K562 (cell line): ENCODE results near the gene FOXP3. TPM values are rescaled to one million over a fixed set of nuclear protein-coding genes. Genes with fewer than 3 reads are reported as not detected.

ENCODE experiments used
- ATAC-seq: fragments of 200-7000 bp; cut with Tn5 transposase; 3 replicates; pipeline ENCODE4 v1.9.1; 2020; ENCODE audit warnings: moderate library complexity
- BruUV-seq: library from RNA; stranded (reverse); fragments of 400-500 nt; replicated peaks from 2 replicates; lab custom pipeline; 2021; lab: Mats Ljungman, UMichigan
- CTCF ChIA-PET: fragments of 300-600 bp; formaldehyde crosslinking; extraction: SDS; loops from one replicate; lab custom pipeline; 2021; ENCODE audit warnings: low intra/inter-chr PET ratio; lab: Yijun Ruan, JAX
- POLR2A ChIA-PET: fragments of 300-600, 350-650 bp; sonication (Branson Sonifier 250); formaldehyde crosslinking; extraction: SDS; loops from one replicate; lab custom pipeline; 2021; ENCODE audit warnings: antibody characterized with exemption, inconsistent platforms; lab: Yijun Ruan, JAX
- DNase-seq, 4 experiments: peaks; one replicate each; pipeline versions ENCODE4 v3.0.0 to v3.0.0-alpha.2; 2011 to 2018; ENCODE audit warnings: low spot score in 3 of 4, mixed read lengths in 3 of 4; ENCODE audit errors: extremely low read depth in 1 of 4
- FAIRE-seq: peaks from 2 replicates; lab custom pipeline; 2011; peaks lifted over from hg19 to GRCh38; lab: Jason Lieb, UNC
- H2AFZ ChIP-seq: 2 replicates; pipeline ENCODE4 v1.6.0; 2011; ENCODE audit warnings: low read depth, low read length, control low read depth, inconsistent platforms
- H3K27ac ChIP-seq: fragments of 200-600 bp; 3 replicates; pipeline ENCODE4 v1.8.0; 2011; ENCODE audit warnings: low read depth, mild to moderate bottlenecking, control low read depth, inconsistent platforms, low read length, moderate library complexity, mixed read lengths; ENCODE audit errors: extremely low read depth
- H3K27me3 ChIP-seq, 2 experiments: fragments of 300-600 bp in 1 of 2; 2 replicates in 1 of 2; 3 replicates in 1 of 2; pipeline versions ENCODE4 v1.6.0 to v1.8.0; 2011; ENCODE audit warnings: inconsistent platforms in 2 of 2, low read length in 2 of 2, mild to moderate bottlenecking in 1 of 2, mixed read lengths in 1 of 2, moderate library complexity in 1 of 2; ENCODE audit not compliant: control insufficient read depth in 2 of 2, insufficient read depth in 2 of 2
- H3K36me3 ChIP-seq: fragments of 300-600 bp; 3 replicates; pipeline ENCODE4 v1.8.0; 2011; ENCODE audit warnings: mild to moderate bottlenecking, low read length, inconsistent platforms; ENCODE audit not compliant: control insufficient read depth, insufficient read depth
- H3K4me1 ChIP-seq, 2 experiments: fragments of 200-600 bp in 1 of 2; replicated peaks in 1 of 2; 2 replicates in 1 of 2; 3 replicates in 1 of 2; pipeline versions ENCODE4 v1.5.1 to v1.8.0; 2011; ENCODE audit warnings: inconsistent platforms in 2 of 2, low read length in 2 of 2, mild to moderate bottlenecking in 1 of 2, mixed read lengths in 1 of 2, moderate library complexity in 1 of 2; ENCODE audit not compliant: control insufficient read depth in 2 of 2, insufficient read depth in 2 of 2
- H3K4me2 ChIP-seq: 2 replicates; pipeline ENCODE4 v1.6.1; 2011; ENCODE audit warnings: low read length, control low read depth, inconsistent platforms, mixed read lengths; ENCODE audit not compliant: insufficient read depth
- H3K4me3 ChIP-seq: fragments of 200-600 bp; sonication (generic), shearing (Covaris generic); 2 replicates; pipeline ENCODE4 v1.5.1; 2016; ENCODE audit warnings: control low read depth, inconsistent platforms
- H3K79me2 ChIP-seq: fragments of 200-600 bp; 3 replicates; pipeline ENCODE4 v1.8.0; 2011; ENCODE audit warnings: low read length, inconsistent platforms; ENCODE audit not compliant: control insufficient read depth, insufficient read depth
- H3K9ac ChIP-seq, 2 experiments: 2 replicates each; pipeline versions ENCODE4 v1.6.0 to v1.6.1; 2011; ENCODE audit warnings: low read depth in 2 of 2, low read length in 2 of 2, control low read depth in 1 of 2, inconsistent platforms in 1 of 2, mild to moderate bottlenecking in 1 of 2, mixed read lengths in 1 of 2; ENCODE audit not compliant: insufficient read depth in 1 of 2
- H3K9me1 ChIP-seq: one replicate; pipeline ENCODE4 v1.6.0; 2011; ENCODE audit warnings: inconsistent platforms, mild to moderate bottlenecking, low read length, moderate library complexity; ENCODE audit not compliant: control insufficient read depth, insufficient read depth
- H3K9me3 ChIP-seq: replicated peaks from 2 replicates; pipeline ENCODE4 v1.5.1; 2011; ENCODE audit warnings: low read depth, low read length, inconsistent platforms; ENCODE audit not compliant: control insufficient read depth, insufficient read depth
- H4K20me1 ChIP-seq: replicated peaks from 2 replicates; pipeline ENCODE4 v1.6.1; 2011; ENCODE audit warnings: low read length, inconsistent platforms, mixed read lengths; ENCODE audit not compliant: control insufficient read depth, insufficient read depth
- E4F1 ChIP-seq: fragments of 250-450 bp; sonication (Bioruptor Pico); IDR thresholded peaks from 2 replicates; pipeline ENCODE4 v1.5.0; 2021; ENCODE audit warnings: mild to moderate bottlenecking, borderline replicate concordance
- ETS1 ChIP-seq: conservative IDR thresholded peaks from 2 replicates; pipeline ENCODE4 v1.6.1; 2011; ENCODE audit warnings: low read depth, mild to moderate bottlenecking, low read length; ENCODE audit not compliant: control insufficient read depth
- JUNB ChIP-seq: fragments of 450-650 bp; formaldehyde crosslinking; conservative IDR thresholded peaks from 2 replicates; pipeline ENCODE4 v1.4.0; 2020; ENCODE audit warnings: mild to moderate bottlenecking
- KDM1A ChIP-seq, 2 experiments: fragments of 450-650 bp; IDR thresholded peaks; 2 replicates each; pipeline ENCODE4 v1.6.1; 2016; ENCODE audit warnings: mild to moderate bottlenecking in 2 of 2
- ZNF318 ChIP-seq, 2 experiments: fragments of 450-650 bp; IDR thresholded peaks; 2 replicates each; pipeline ENCODE4 v1.6.1; 2016; ENCODE audit warnings: mild to moderate bottlenecking in 2 of 2, borderline replicate concordance in 1 of 2, low read depth in 1 of 2, moderate library complexity in 1 of 2
- WGBS: fragments of 100-300 bp; shearing (Covaris generic); methylation state at CpG from one replicate; pipeline ENCODE4 v1.1.6; 2016; ENCODE audit warnings: low coverage, mixed read lengths; ENCODE audit not compliant: insufficient coverage; ENCODE audit errors: missing lambda C conversion rate; 5-methylcytosine and 5-hydroxymethylcytosine counted together
- in situ Hi-C: fragments of 300-500 bp; cut with MboI; formaldehyde crosslinking; loops from 4 replicates; pipeline ENCODE4 v1.15.0; 2018; ENCODE audit warnings: inconsistent platforms, mixed read lengths
- intact Hi-C: fragments of 100-400 bp; cut with micrococcal nuclease; formaldehyde crosslinking; loops from 2 replicates; pipeline ENCODE4 v1.14.2; 2022
- polyA plus RNA-seq, 8 experiments: library from polyadenylated mRNA; depleted of rRNA in 4 of 8; stranded (reverse) in 5 of 8; unstranded in 3 of 8; fragments of >200 nt; fragmentation: Nextera tagmentation in 2 of 8; fragmentation: Illumina TruSeq in 1 of 8; extraction: Ambion mirVana in 2 of 8; extraction: Trizol in 1 of 8; gene quantifications; 2 replicates each; pipeline versions ENCODE4 v1.2.1 to v1.2.3, GENCODE V29; 2011 to 2014; ENCODE audit warnings: inconsistent platforms in 1 of 8, missing spikeins in 1 of 8
- total RNA-seq, 7 experiments: library from RNA; depleted of rRNA in 6 of 7; stranded (reverse); fragments of >200 nt in 6 of 7; fragmentation: Illumina TruSeq in 2 of 7; extraction: Trizol in 2 of 7; gene quantifications; 2 replicates each; pipeline versions ENCODE4 v1.2.1 to v1.2.3, GENCODE V29; 2011 to 2021; ENCODE audit warnings: low replicate concordance in 1 of 7

FOXP3 gene
- total and polyA plus RNA-seq, 9 of the 15 experiments (the other 6 are each of a cell fraction or from before 2014, with no cell fraction given), result 0.04 to 0.24 (median 0.07) TPM; not detected in 4

DNA sequence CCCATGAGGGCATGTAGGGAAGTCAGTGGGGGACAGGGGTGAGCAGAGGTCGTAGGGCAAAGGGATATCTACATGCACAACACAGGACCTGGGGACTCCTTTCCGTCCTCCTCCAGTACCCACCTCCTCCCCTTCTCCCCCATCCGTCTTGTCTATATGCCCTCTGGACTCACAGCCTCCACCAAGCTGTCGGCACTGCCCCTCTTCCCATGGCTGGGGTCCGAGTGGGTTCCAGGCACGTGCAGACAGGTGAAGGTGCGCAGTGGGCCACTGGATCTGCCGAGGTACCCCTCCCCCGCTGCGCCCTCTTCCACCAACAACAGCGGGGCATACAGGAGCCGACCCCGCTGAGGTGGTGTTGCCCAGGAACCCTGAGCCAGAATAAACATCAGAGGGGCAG, 59.1 kb downstream of the FOXP3 start (continued):
- TF ChIP-seq ETS1, result no peak
- TF ChIP-seq, all 486 proteins: peak for 0

GRCh38 chrX:49204709-49205108, 59.8 kb downstream of the FOXP3 start:
- no TSS peak for BruUV-seq
- no peaks in the 10 kb centered on the region for H3K36me3 ChIP-seq
- H2AFZ ChIP-seq, result no peak overlapping the region
- WGBS, result 0% methylated on average over 1 of the region's 4 CpGs
- no peaks in the 10 kb centered on the region for H4K20me1 ChIP-seq
- H3K4me3 ChIP-seq, result no peak overlapping the region
- no peaks in the 10 kb centered on the region for H3K9me1 ChIP-seq
- no peak overlapping the region for H3K4me2 ChIP-seq
- ChIA-PET POLR2A (no interaction called here), CTCF (no interaction called here)
- no peak for DNase-seq
- no peak overlapping the region for H3K27ac ChIP-seq
- ATAC-seq, result no peak
- H3K27me3 ChIP-seq, result no peaks in the 10 kb centered on the region
- no peak overlapping the region for H3K9ac ChIP-seq
- intact Hi-C loops (no loop called here), in situ Hi-C loops (no loop called here)
- H3K79me2 ChIP-seq, result no peaks in the 10 kb centered on the region
- FAIRE-seq, result no peak
- peaks cover 4 to 15% of the 10 kb centered on the region in 2 experiments; a peak in 4 of 5 replicates for H3K4me1 ChIP-seq
- no peaks in the 10 kb centered on the region for H3K9me3 ChIP-seq
- TF ChIP-seq KDM1A (IDR thresholded peaks at IDR 0.05) (peak in 1 of 2 experiments; percentile 83; a peak in 2 of 4 replicates), JUNB (CRISPR knock-in tag) (no peak), ZNF318 (IDR thresholded peaks at IDR 0.05; ENCODE audit: borderline replicate concordance in 1 of 2, low read depth in 1 of 2) (no peak), E4F1 (no peak)
